HL-60 (cell line): ENCODE measurements around the gene PPP2CA.

Source experiments
- DNase-seq, 2 experiments: peaks; one replicate each; pipeline ENCODE4 v3.0.0-alpha.2; 2010 to 2020; ENCODE audit warnings: low read depth in 1 of 2, low spot score in 1 of 2
- H3K27ac ChIP-seq: fragments of 250-450 bp; sonication (Bioruptor Pico); replicated peaks from 2 replicates; pipeline ENCODE4 v1.5.1; 2020; ENCODE audit warnings: mild to moderate bottlenecking, moderate library complexity
- H3K27me3 ChIP-seq: fragments of 250-450 bp; sonication (Bioruptor Pico); 2 replicates; pipeline ENCODE4 v1.5.1; 2021; ENCODE audit warnings: mild to moderate bottlenecking, moderate library complexity; ENCODE audit not compliant: insufficient read depth, poor library complexity, severe bottlenecking
- H3K4me3 ChIP-seq: replicated peaks from 2 replicates; pipeline ENCODE4 v1.5.1; 2011; ENCODE audit warnings: mild to moderate bottlenecking, control low read depth, low read length; ENCODE audit not compliant: insufficient read depth
- GABPA ChIP-seq: IDR thresholded peaks from 2 replicates; pipeline ENCODE4 v1.6.1; 2012; ENCODE audit warnings: low read depth
- POLR2AphosphoS5 ChIP-seq: IDR thresholded peaks from 2 replicates; pipeline ENCODE4 v1.6.1; 2012; ENCODE audit warnings: low read depth
- SPI1 ChIP-seq: IDR thresholded peaks from 2 replicates; pipeline ENCODE4 v1.6.1; 2012; ENCODE audit warnings: low read depth, mild to moderate bottlenecking, borderline replicate concordance
- TF ChIP-seq, protein P1 (sequence below): IDR thresholded peaks from one replicate; pipeline ENCODE4 v1.5.1; 2011; ENCODE audit warnings: low read length, control low read depth, inconsistent platforms; ENCODE audit not compliant: insufficient read depth
- TF ChIP-seq, protein P2 (sequence below): IDR thresholded peaks from 2 replicates; pipeline ENCODE4 v1.6.1; 2012; ENCODE audit warnings: low read depth; ENCODE audit not compliant: insufficient replicate concordance

PPP2CA gene

DNA sequence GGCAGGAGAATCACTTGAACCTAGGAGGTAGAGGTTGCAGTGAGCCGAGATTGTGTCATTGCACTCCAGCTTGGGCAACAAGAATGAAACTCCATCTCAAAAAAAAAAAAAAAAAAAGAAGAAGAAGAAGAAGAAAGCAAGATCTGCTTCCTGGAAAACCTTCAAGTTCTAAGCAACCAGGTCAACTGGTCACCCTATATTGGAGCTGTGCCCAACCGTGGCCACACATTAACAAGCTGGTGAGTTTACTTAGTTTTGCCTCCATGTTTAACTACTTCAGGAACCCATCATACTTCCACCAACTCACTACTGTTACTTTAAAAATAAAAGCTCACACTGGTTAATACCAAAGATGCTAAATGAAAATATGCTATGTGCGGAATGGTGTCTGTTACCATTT lies 36.8 kb downstream of the PPP2CA start:
- TF ChIP-seq, protein P1, sequence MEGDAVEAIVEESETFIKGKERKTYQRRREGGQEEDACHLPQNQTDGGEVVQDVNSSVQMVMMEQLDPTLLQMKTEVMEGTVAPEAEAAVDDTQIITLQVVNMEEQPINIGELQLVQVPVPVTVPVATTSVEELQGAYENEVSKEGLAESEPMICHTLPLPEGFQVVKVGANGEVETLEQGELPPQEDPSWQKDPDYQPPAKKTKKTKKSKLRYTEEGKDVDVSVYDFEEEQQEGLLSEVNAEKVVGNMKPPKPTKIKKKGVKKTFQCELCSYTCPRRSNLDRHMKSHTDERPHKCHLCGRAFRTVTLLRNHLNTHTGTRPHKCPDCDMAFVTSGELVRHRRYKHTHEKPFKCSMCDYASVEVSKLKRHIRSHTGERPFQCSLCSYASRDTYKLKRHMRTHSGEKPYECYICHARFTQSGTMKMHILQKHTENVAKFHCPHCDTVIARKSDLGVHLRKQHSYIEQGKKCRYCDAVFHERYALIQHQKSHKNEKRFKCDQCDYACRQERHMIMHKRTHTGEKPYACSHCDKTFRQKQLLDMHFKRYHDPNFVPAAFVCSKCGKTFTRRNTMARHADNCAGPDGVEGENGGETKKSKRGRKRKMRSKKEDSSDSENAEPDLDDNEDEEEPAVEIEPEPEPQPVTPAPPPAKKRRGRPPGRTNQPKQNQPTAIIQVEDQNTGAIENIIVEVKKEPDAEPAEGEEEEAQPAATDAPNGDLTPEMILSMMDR = no peak
- TF ChIP-seq POLR2AphosphoS5 (no peak), SPI1 (no peak), GABPA (no peak)
- TF ChIP-seq, protein P2, sequence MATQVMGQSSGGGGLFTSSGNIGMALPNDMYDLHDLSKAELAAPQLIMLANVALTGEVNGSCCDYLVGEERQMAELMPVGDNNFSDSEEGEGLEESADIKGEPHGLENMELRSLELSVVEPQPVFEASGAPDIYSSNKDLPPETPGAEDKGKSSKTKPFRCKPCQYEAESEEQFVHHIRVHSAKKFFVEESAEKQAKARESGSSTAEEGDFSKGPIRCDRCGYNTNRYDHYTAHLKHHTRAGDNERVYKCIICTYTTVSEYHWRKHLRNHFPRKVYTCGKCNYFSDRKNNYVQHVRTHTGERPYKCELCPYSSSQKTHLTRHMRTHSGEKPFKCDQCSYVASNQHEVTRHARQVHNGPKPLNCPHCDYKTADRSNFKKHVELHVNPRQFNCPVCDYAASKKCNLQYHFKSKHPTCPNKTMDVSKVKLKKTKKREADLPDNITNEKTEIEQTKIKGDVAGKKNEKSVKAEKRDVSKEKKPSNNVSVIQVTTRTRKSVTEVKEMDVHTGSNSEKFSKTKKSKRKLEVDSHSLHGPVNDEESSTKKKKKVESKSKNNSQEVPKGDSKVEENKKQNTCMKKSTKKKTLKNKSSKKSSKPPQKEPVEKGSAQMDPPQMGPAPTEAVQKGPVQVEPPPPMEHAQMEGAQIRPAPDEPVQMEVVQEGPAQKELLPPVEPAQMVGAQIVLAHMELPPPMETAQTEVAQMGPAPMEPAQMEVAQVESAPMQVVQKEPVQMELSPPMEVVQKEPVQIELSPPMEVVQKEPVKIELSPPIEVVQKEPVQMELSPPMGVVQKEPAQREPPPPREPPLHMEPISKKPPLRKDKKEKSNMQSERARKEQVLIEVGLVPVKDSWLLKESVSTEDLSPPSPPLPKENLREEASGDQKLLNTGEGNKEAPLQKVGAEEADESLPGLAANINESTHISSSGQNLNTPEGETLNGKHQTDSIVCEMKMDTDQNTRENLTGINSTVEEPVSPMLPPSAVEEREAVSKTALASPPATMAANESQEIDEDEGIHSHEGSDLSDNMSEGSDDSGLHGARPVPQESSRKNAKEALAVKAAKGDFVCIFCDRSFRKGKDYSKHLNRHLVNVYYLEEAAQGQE = no peak
- H3K27me3 ChIP-seq = no peaks in the 10 kb centered on the region
- H3K4me3 ChIP-seq = no peak overlapping the region
- DNase-seq = no peak
- no peak overlapping the region for H3K27ac ChIP-seq

DNA sequence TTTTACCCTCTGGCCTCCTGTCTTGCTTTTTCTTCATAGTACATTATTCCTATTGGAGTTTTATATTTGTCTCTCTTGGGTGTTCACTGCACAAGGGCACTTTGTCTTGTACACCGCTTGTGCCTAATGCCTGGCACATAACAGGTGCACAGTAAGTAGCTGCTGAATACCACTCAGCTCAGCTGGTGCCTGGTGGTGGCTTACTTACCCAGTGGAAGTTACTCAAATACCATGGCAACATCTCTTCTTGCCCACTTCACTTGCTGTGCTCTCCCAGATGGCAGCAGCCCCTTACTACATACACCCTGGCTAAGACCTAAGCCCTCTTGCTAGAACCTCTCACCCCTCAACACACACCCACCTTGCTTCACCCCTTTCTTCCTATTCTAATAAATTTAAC lies 37.8 kb downstream of the PPP2CA start:
- DNase-seq = no peak
- TF ChIP-seq SPI1 (no peak), GABPA (no peak), POLR2AphosphoS5 (no peak)
- TF ChIP-seq, protein P1 = no peak
- TF ChIP-seq, protein P2 = no peak
- Histone ChIP-seq H3K4me3 (no peak overlapping the region), H3K27me3 (no peaks in the 10 kb centered on the region), H3K27ac (no peak overlapping the region)

DNA sequence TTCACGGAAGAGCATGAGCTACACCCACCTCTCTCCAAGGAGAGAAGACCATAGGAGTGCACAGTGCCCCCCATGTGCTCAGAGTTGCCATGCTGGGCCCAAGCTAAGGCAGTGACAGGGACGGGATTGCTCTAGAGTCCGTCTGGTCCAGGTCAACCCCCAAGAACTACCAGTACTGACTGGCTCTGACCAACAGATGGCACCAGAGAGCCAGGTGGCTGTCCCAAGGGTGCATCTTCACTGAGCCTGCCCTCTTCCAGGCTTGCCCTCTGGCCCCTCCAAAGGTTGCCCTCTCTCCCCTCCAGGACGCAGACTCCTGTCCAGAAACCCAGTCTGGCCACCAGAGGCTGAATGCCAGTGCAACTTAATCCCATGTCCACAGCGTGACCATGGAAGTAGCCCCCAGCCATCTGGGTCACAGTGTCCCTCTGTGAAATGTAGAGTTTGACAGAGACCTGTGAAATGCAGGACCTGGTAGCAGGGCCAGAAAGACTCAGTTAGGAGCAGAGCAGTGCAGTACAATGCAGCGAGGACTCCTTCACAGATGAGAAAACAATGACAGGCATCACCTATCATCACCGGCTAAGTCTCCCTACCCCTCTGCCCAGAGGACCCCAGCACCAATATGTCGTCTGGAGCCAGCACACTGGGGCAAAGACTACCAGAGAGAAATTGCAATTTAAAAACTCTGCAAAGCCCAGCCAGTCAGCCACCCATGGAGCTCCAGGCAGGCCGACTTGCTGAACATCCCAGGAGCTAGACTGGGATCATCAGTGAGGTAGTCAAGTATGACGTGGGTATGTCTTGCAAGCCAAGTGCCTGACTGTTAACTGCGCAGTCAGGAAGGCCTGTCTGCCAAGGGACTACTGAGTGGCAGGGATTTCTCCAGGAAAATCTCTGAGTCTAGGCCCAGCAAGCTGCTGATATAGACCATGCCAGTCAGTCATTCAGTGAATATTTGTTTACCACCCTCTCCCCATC lies 41.4 kb downstream of the PPP2CA start:
- peak in 1 of 2 experiments; percentile 46 for DNase-seq
- Histone ChIP-seq H3K27ac (no peak overlapping the region), H3K27me3 (no peaks in the 10 kb centered on the region), H3K4me3 (no peak overlapping the region)
- TF ChIP-seq POLR2AphosphoS5 (no peak), GABPA (no peak), SPI1 (no peak)
- TF ChIP-seq, protein P2 = no peak
- TF ChIP-seq, protein P1 = peak; percentile 65
